ENCODE measurements around the gene P2RY13.

The P2RY13 gene

DNA sequence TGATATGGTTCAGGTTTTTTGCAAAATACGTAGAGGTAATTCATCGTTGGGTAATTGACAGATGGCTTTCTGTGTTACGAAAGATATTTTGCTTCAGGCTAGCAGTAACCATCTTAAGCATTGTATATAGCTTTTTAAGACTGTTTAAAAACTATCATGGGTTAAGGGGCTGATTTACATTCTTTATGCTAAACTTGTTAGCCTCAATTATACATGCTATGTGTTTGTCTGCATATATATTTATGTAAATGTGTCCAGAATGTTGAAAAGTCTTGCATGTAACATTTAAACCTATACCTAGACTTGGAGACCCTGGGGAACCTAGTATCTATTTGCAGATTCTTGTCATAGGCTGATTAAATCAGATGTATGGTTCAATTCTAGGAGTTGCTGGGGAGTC is 39.9 kb downstream of the P2RY13 start:
- no peak for DNase-seq

DNA sequence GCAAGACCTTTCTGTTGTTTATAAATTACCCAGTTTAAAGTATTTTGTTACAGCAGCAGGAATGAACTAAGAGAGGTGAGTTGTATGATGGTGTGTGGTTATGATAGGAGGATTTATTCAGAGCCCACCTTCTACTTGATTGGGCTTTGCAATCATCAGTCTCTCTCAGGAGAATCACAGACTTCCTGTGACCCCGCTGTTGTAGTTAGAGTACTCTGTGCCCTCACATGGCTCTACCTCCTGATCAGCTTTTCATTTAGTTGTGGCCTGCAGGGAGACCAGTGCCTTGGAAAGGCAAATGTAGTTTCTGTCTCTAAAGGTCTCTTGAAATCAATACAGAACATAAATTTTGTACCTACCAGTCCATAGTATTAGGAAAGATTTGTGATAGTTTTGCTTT is 43.4 kb downstream of the P2RY13 start:
- DNase-seq, result no peak

DNA sequence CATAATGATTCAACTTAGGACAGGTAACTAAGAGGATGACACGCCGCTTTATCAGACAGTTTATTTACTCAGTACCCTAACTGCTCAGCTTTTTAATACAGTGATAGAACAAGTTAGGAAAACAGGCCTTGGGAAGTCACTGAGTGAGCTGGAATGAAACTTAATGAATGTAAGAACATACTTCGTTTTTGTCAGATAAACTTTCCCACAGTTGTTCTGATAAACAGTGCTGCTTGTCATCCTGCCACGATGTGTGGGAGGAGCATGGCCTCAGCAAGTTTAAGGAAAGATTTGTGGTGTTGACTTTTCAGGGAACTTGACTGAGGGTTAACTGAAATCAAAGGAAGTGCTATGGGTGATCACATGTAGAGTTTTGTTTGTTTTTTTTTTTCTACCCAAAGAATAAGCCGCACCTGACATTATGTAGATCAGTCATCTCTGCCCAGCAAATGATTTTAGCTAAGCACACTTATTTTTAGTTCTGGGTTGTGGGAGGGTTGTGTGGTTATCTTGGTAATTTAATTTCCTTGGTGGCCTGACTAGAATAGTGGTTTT is 45.4 kb downstream of the P2RY13 start:
- no peak for DNase-seq

DNA sequence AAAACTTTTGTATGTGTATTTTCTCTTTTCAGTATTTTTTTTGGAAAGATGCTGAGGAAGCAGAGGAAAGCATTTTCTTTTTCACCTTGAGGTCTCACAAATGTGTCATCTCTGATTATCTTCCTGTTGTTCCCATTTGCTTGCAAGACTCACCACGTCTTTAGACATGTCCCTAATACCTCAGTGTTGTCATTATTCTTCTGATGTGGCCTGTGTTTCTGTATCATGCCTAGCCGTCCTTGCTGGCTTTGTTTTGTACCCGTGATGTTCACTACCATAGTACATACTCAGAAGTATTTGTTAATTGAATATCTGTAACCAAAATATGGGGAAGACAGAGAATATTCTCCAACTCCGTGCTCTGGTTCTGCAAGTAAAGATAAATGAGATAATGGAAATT is 46.0 kb downstream of the P2RY13 start:
- DNase-seq, result no peak

DNA sequence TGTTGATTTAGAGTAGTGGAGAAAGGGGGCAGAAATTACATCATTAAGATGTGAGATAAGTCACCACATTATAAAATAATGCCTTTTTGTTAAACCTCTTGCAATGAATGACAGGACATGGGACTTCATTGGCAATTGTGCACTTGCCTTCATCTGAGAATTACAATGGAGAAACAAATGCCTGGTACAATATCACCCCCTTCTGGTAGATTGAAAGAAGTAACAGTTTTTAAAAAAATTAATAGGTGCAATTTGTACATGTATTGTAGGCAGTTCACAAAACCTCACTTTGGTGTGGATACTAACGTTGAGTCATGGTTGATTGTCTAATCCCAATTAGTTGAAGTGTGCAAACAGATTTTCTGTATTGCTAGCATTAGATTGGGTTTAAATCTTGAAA is 46.4 kb downstream of the P2RY13 start:
- DNase-seq, result no peak

DNA sequence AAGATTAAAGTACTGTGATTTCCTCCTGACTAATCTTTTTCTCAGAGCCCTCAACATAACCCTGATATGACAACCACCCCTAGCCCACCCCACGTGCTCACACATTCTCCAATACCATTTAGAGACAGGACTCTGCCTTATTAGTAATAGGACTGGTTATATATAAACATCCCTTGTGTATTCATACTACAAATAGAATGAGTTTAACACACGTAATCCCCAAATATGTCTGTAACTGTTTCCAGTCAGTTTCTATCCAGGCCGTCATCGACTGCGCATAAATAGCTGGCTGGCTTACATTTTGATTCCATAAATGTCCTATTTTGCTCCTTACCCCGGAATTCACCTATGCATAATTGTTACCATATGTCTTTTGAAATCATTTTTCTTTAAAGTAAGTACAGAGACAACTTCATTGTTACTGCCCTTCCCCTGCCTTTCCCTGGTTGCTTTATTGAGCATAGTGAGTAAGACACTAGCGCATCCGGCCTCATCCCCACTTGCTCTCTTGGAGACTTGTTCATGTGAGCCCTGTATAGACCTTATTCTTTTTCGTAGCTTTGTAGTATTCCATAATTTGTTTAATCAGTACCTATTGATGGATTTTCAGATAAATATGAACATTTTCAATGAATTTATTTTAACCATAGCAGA is 47.6 kb downstream of the P2RY13 start:
- DNase-seq, result no peak

DNA sequence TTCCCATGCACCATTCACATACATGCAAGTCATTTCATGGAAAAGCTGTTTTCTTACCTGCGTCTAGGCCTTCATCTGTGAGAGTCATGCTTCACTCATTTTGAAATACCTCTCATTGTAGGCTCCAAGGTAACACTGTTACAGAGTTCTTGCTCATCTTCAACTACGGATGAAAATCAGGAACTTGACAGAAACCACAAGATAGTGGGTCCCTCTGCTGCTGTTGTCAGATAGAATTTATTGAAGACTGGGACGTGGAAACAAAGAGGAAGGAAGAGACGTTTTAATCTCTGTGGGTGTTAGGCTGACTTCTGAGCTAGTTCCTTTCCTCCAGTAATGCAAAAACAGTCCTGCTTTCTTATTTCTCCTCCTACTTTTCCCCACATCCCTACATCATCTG is 51.1 kb downstream of the P2RY13 start, which contains the start of gene P2RY14:
TSS of gene P2RY14 (minus strand) at position 313 of the 400 bp plus-strand sequence. CDS start 64,226 bp downstream, outside the sequence.
- DNase-seq, result no peak

DNA sequence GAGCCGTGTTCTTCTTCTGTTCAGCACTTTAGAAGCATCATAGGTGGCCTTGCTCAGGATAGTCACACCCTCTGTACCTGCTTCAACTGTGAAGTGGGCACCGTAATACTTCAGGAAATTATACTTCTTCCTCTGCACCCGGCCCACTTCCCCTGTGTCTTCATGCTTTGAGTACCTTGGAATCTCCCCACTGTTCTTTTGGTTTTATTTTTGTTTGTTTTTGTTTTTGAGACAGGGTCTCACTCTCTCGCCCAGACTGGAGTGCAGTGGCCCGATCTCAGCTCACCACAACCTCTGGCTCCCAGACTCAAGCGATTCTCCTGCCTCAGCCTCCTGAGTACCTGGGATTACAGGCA is 52.7 kb downstream of the P2RY13 start:
- DNase-seq, result no peak

All from GOT3 (cell line).